Stimulated activated memory B cell treated with anti-CD40 and anti-IgM and Interleukin-4, amounts not matched to agents 10 μg/mL and 1 μg/mL and 100 μg/mL, for 72 hours (primary cell): ENCODE results near the gene NRXN3.

Experiments
- ATAC-seq: fragments of 150-1000 bp; cut with Tn5 transposase; 2 replicates; pipeline ENCODE4 v1.10.0; 2021
- H3K27ac Mint-ChIP-seq: one replicate; pipeline ENCODE4 v1.8.0; 2022; ENCODE audit warnings: mild to moderate bottlenecking, mixed read lengths
- H3K27me3 Mint-ChIP-seq: one replicate; pipeline ENCODE4 v1.8.0; 2022; ENCODE audit warnings: mixed read lengths
- H3K36me3 Mint-ChIP-seq: one replicate; pipeline ENCODE4 v1.8.0; 2022; ENCODE audit warnings: mixed read lengths
- H3K4me1 Mint-ChIP-seq: one replicate; pipeline ENCODE4 v1.8.0; 2022; ENCODE audit warnings: mixed read lengths
- H3K4me3 Mint-ChIP-seq: one replicate; pipeline ENCODE4 v1.8.0; 2022; ENCODE audit warnings: mild to moderate bottlenecking, moderate library complexity, mixed read lengths
- H3K9me3 Mint-ChIP-seq: one replicate; pipeline ENCODE4 v1.8.0; 2022; ENCODE audit warnings: mixed read lengths

NRXN3 gene

DNA sequence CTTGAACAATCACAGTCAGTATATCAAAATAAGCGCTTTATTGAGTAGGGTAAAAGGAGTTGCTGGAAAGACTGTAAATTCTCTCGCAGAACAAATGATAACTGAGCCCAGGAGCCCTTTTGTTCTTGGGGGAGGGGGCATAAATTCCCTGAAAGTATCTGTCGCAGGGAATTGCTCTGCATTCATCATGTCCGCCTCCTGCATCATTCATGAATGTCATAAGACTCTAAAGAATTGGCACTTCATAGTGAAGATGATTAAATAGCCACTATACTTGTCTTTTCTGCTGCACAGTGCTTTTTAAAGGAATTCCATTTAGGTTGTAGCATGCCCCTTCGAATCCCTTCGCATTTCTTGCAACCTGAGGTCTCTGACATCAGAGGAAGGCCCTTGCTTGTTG, 1278.8 kb downstream of the NRXN3 start:
- H3K9me3 Mint-ChIP-seq: peaks cover 4% of the 10 kb centered on the region
- H3K27me3 Mint-ChIP-seq: no peaks in the 10 kb centered on the region
- no peak overlapping the region for H3K27ac Mint-ChIP-seq
- no peak overlapping the region for H3K4me3 Mint-ChIP-seq
- no peaks in the 10 kb centered on the region for H3K4me1 Mint-ChIP-seq
- no peaks in the 10 kb centered on the region for H3K36me3 Mint-ChIP-seq
- no peak for ATAC-seq

DNA sequence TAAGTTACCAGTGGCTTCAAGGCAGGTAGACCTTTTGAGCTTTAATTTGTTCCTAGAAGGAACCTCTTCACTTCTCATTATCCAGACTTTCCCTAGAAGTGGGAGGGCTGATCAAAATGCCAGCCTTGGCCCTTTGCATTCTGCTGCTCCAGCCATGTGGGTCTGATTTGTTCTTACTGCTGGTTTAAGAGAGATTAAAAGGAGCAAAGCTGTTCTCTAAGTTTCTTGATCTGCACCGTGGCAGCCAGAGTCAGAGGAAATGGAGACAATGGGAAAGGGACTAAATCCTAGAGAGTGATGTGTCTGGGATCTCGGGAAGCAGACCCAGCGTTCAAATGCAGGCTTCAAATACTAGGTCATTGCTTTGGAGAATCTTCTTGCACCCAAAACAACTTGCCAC, 1281.4 kb downstream of the NRXN3 start:
- Mint-ChIP-seq H3K4me1 (no peaks in the 10 kb centered on the region), H3K9me3 (peaks cover 4% of the 10 kb centered on the region), H3K27ac (no peak overlapping the region), H3K4me3 (no peak overlapping the region), H3K36me3 (no peaks in the 10 kb centered on the region), H3K27me3 (no peaks in the 10 kb centered on the region)
- no peak for ATAC-seq

DNA sequence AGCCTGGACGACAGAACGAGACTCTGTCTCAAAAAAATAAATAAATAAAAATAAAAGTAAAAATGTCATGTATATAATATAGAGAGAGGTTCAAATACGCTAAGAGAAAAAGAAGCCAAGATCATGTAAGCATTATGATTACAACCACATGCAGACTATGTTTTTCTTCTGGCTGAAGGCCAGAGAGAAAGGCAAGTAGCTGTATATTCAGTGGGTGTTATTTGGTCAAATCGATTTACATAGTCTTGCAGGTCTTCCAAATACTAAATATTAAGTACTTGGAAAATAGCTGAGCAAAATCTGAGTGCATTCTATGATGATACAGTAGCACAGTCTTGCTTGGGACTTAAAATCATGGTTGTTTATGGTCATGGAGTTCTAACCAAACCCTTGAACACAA, 1283.1 kb downstream of the NRXN3 start:
- no peak for ATAC-seq
- Mint-ChIP-seq H3K4me1 (no peaks in the 10 kb centered on the region), H3K4me3 (no peak overlapping the region), H3K27ac (no peak overlapping the region), H3K36me3 (no peaks in the 10 kb centered on the region), H3K9me3 (no peaks in the 10 kb centered on the region), H3K27me3 (no peaks in the 10 kb centered on the region)

DNA sequence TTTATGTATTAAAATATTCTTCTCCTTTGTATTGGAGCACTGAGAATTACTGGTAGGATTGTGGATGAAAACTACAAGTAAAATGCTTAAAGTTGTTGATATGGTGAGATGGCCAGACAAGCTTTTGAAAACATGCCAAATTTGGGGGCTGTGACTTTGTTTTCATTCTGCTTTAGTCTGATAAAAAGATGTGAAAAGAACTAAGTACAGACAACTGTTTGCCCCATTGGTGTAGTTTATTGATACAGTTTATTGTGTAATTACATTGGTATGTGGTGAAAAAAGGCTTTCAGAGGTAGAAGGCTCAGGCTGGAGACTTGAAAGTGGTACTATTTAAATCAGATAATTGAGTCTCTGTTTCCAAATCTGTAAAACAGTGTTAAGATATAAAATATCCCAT, 1294.3 kb downstream of the NRXN3 start:
- Mint-ChIP-seq H3K27ac (no peak overlapping the region), H3K36me3 (no peaks in the 10 kb centered on the region), H3K9me3 (no peaks in the 10 kb centered on the region), H3K27me3 (no peaks in the 10 kb centered on the region), H3K4me1 (no peaks in the 10 kb centered on the region), H3K4me3 (no peak overlapping the region)
- no peak for ATAC-seq

DNA sequence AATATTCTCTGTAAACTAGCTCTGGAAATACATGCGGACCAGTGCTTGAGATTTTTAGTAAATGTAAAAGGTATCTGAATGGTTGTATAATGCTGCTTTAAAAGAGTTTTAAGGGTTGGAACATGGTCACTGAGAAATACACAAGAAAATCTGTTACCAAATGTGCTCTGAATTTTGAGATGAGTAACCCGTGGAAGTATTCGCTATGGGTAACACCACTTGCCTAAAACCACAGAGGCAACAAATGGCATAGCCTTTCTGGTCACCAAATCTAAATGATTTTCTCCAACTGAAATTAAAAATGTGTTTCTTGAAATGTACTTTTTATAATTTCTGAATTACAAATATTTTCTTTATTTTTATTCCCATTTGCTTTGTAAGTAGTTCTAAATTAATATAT, 1295.5 kb downstream of the NRXN3 start:
- H3K9me3 Mint-ChIP-seq: peaks cover 2% of the 10 kb centered on the region
- H3K27me3 Mint-ChIP-seq: no peaks in the 10 kb centered on the region
- H3K36me3 Mint-ChIP-seq: no peaks in the 10 kb centered on the region
- ATAC-seq: no peak
- no peak overlapping the region for H3K27ac Mint-ChIP-seq
- H3K4me3 Mint-ChIP-seq: no peak overlapping the region
- H3K4me1 Mint-ChIP-seq: no peaks in the 10 kb centered on the region

DNA sequence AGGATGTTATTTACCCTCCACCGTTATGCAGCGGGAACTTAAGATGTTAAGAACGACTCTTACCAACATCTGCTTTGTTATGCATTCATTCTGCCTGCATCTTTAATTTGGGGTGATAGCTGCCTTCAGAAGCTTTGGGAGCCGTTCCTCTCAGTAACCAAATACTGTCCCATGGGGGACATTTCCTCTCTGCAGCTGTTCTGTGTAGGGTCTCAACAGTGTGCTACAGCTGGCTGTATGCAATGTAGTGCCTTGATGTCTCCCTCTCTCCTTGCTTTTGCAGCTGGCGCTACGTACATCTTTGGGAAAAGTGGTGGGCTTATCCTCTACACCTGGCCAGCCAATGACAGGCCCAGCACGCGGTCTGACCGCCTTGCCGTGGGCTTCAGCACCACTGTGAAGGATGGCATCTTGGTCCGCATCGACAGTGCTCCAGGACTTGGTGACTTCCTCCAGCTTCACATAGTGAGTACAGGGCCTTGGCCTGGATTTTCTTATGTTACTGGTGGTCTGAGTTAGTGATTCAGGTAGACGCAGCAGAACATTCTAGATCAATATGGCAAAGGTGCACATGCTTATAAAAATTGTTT, 1296.9 kb downstream of the NRXN3 start:
- no peaks in the 10 kb centered on the region for H3K4me1 Mint-ChIP-seq
- no peak overlapping the region for H3K4me3 Mint-ChIP-seq
- peaks cover 4% of the 10 kb centered on the region for H3K9me3 Mint-ChIP-seq
- no peaks in the 10 kb centered on the region for H3K36me3 Mint-ChIP-seq
- no peaks in the 10 kb centered on the region for H3K27me3 Mint-ChIP-seq
- ATAC-seq: no peak
- H3K27ac Mint-ChIP-seq: no peak overlapping the region

DNA sequence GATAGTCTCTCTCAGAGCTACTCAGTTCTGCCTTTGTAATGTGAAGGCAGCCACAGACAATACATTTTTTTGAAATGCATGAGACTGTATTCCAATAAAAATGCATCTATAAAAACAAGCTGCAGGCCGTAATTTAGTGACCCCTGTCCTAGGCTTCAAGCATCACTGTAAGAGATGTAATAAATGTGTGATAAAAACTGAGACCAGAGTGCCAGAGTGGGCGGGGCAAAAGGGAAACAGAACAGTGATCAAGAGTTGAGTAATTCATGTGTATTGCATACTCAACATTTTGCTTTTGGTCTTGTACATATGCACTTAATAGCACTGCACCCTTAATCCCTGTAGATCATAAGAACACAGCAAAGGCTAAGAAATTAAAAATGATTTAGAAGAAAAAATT, 1297.7 kb downstream of the NRXN3 start:
- peaks cover 4% of the 10 kb centered on the region for H3K9me3 Mint-ChIP-seq
- ATAC-seq: no peak
- H3K4me3 Mint-ChIP-seq: no peak overlapping the region
- no peak overlapping the region for H3K27ac Mint-ChIP-seq
- no peaks in the 10 kb centered on the region for H3K4me1 Mint-ChIP-seq
- H3K27me3 Mint-ChIP-seq: no peaks in the 10 kb centered on the region
- no peaks in the 10 kb centered on the region for H3K36me3 Mint-ChIP-seq

DNA sequence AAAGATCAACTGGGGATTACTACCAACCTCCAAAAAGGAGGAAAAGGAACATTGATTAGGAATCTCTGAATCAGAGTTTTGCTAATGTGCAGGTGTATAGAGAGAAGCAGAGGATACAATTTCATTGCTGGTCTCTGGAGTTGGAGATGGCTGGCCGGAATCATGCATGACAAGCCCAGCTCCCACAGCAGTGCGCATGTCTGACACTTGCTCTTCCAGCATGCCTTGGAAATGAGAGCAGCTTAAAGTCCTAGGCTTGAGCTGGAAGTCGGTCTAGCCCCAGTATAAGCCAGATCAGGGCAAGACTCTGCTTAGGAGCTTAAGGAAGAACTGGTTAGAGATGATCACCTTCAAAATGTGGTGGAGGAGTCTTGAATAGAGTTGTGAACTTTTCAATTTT, 1298.3 kb downstream of the NRXN3 start:
- Mint-ChIP-seq H3K36me3 (no peaks in the 10 kb centered on the region), H3K4me3 (no peak overlapping the region), H3K27me3 (no peaks in the 10 kb centered on the region), H3K9me3 (peaks cover 4% of the 10 kb centered on the region), H3K27ac (no peak overlapping the region), H3K4me1 (no peaks in the 10 kb centered on the region)
- ATAC-seq: no peak

DNA sequence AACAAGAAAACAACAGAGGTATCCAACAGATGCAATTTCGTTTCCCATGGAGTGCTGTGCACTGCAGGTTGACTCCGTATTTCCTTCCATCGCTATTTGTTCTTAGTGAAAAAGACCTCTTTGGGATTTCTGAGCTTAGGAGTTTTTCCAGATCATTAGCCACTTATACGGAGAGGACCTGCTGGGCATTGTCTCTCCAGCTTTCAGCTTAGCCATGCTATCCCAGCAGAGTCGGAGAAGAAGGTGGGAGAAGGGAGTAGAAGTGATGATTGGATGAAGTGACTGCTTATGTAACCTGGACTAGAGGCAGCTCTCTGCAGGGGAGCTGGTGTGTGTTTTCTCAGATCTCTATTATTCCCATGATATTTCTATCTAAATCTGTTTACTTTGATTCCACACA, 1303.5 kb downstream of the NRXN3 start:
- Mint-ChIP-seq H3K9me3 (peaks cover 7% of the 10 kb centered on the region), H3K4me1 (no peaks in the 10 kb centered on the region), H3K36me3 (no peaks in the 10 kb centered on the region), H3K27ac (no peak overlapping the region), H3K27me3 (no peaks in the 10 kb centered on the region), H3K4me3 (no peak overlapping the region)
- no peak for ATAC-seq

DNA sequence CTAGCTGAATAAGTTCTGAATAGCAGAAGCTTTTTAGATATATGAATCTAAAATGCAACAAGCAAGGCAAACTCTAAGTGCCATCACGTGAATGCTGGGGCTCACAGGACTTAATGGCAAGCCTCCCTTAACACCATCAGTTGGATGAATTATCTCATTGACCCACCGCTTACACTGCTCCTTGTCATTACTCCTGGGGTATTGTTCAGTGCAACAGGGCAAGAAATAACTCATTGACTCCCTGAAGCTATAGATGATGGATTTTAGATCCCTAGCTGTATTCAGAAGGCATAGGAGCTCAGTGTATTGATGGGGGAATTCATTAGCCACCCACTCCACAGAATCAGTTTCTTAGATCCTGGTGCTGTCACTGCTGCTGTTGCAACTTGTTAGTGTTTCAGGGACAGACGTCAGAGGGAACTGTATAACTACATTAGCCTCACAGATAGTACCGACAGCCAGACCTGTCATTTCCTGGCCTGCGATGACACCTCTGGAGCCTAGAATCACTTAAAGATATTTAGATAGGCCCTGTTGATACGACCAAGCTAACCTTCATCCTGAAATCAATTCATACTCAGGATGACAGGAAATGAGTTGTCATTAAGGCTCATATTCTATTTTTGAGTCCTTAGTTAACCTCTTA, 1305.8 kb downstream of the NRXN3 start:
- H3K27ac Mint-ChIP-seq: no peak overlapping the region
- no peak for ATAC-seq

DNA sequence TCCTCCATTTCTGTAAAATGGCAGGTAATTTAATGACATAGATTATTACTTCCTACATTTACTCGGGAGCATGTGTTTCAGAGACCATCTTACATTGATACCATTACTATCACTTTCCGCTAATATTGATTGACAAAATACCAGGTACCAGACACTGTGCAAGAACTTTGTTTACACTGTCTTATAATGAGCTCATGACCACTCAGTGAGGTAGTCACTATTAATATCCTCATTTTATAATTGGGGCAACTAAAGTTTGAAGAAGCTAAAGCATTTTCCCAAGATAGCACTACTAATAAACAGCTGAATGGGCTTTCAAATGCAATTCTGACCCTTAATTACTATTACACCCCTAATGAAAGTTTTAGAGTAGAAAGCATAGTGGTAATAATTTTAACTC, 1306.4 kb downstream of the NRXN3 start:
- no peak for ATAC-seq
- Mint-ChIP-seq H3K9me3 (peaks cover 3% of the 10 kb centered on the region), H3K27ac (no peak overlapping the region), H3K36me3 (no peaks in the 10 kb centered on the region), H3K27me3 (no peaks in the 10 kb centered on the region), H3K4me3 (no peak overlapping the region), H3K4me1 (no peaks in the 10 kb centered on the region)

More for the DNA sequence above, 1305.8 kb downstream of the NRXN3 start:
- Mint-ChIP-seq H3K4me1 (no peaks in the 10 kb centered on the region), H3K4me3 (no peak overlapping the region), H3K36me3 (no peaks in the 10 kb centered on the region), H3K27me3 (no peaks in the 10 kb centered on the region), H3K9me3 (peaks cover 3% of the 10 kb centered on the region)

DNA sequence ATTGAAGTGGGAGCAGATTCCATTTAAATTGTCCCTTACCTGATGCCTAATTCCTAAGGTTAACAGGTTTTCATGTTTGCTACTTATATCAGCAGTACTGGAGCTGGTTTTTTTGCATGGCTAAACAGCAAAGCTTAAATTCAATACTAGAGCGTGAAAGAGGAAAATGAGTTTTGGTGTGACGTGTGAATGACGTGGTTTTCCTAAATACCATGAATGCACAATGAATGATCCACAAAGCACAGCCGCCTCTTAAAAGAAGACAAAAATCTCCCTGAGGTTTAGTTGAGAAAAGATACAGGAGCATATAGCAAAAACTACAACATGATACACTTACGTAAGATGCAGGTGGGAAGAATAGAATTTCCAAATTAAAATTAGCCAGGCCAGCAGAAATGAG, 1310.0 kb downstream of the NRXN3 start:
- ATAC-seq: no peak
- Mint-ChIP-seq H3K4me1 (no peaks in the 10 kb centered on the region), H3K4me3 (no peak overlapping the region)

DNA sequence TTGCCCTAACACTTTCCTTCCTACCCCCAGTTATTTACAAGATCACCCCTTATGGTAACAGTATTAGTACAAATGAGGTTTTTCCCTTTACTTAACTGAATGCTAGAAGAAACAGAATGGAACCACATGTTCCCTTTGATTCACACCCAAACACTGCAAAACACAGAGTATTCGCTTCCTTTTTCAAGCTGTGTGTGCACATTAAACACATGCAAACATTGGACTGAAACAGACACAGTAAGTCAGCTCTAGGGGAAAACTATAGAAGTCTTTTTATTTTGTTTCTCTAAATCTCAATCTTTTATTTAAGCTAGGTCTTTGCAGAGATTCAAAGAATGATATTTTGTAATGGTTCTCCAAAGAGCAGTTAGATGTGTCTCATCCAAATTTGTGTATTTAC, 1312.7 kb downstream of the NRXN3 start:
- Mint-ChIP-seq H3K4me1 (no peaks in the 10 kb centered on the region), H3K36me3 (no peaks in the 10 kb centered on the region), H3K4me3 (no peak overlapping the region), H3K9me3 (no peaks in the 10 kb centered on the region), H3K27ac (no peak overlapping the region), H3K27me3 (no peaks in the 10 kb centered on the region)
- ATAC-seq: no peak

More for the DNA sequence above, 1310.0 kb downstream of the NRXN3 start:
- no peaks in the 10 kb centered on the region for H3K9me3 Mint-ChIP-seq
- H3K36me3 Mint-ChIP-seq: no peaks in the 10 kb centered on the region
- H3K27me3 Mint-ChIP-seq: no peaks in the 10 kb centered on the region
- no peak overlapping the region for H3K27ac Mint-ChIP-seq

DNA sequence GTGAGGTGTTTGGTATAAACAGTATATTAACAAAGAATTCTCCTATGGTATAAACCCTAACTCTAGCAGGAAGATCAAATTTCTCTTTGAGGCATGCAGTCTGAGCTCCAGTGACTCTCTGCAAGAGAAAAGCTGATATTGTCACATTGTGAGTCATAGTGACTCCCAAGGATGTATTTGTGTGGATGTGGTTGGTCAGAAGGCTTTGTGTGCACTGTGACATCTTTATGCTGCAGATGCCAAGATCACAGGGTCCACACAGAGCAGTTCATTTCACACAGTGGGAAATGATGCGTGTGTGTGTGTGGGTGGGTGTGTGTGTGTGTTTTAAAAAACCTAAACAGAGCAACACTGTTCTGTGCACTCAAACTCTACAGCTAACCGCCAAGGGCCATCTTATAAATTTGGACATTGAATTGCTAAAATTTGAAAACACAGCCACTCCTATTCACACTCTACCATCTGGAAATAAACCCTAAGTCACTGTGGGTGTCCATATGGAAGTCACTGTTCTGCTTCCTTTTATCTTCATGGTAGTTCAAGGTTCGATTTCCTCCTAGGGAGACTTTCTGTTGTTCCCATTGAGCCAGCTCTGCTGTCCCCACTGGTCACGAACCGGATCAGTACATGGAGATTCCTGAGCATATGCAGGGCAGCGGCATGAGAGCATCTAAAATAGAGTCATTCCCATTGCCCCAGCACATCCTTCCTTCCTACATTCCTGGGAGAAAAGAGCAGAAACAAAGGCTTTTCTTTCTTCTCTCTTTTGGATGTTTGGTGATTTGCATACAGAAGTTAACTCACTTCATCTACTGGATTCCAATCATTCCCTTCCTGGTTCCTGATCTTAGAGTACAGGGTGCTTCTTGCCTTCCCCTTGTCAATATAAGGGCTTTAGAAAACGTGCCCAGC, 1313.6 kb downstream of the NRXN3 start:
- no peak overlapping the region for H3K27ac Mint-ChIP-seq
- H3K4me1 Mint-ChIP-seq: no peaks in the 10 kb centered on the region
- no peaks in the 10 kb centered on the region for H3K36me3 Mint-ChIP-seq
- H3K27me3 Mint-ChIP-seq: no peaks in the 10 kb centered on the region
- ATAC-seq: no peak
- no peaks in the 10 kb centered on the region for H3K9me3 Mint-ChIP-seq
- no peak overlapping the region for H3K4me3 Mint-ChIP-seq

DNA sequence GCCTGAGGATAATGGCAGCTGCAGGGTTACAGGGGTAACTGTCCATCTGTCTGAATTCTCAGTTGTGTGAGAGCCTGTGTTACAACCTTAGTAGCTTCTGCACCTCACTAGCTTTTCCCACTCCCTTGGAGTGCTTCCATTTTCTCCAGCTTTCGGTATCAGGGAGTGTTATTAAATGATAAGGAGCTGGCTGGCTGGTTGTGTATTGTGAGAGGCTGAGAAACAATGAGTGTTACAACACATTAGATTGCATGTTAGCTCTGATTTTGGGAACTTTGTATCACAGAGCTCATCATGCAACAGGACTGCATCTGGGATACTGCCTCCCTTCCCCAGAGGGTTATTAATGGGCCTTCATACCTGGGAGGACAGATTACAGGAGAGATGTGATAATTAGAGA, 1317.5 kb downstream of the NRXN3 start:
- no peak for ATAC-seq
- Mint-ChIP-seq H3K4me3 (no peak overlapping the region), H3K4me1 (no peaks in the 10 kb centered on the region), H3K27me3 (no peaks in the 10 kb centered on the region), H3K9me3 (peaks cover 3% of the 10 kb centered on the region), H3K36me3 (no peaks in the 10 kb centered on the region), H3K27ac (no peak overlapping the region)

DNA sequence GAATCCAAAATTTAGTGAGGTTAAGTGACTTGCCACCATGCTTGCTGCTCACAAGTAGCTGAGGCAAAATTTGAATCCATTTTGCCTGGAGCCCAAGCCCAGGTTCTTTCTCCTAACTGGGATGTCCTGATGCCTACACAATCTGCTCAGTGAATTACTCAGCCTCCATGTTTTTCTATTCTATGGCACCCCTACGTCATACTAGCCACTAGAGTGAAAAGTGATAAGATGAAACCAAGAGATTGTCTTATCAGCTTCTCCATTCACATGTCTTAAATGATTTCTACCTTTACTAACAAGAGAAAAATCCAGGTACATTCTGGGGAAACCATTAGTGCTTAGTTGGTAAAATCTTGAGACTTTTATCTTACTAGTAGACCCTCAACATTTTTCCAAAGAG, 1321.0 kb downstream of the NRXN3 start:
- Mint-ChIP-seq H3K27ac (no peak overlapping the region), H3K36me3 (no peaks in the 10 kb centered on the region), H3K9me3 (peaks cover 3% of the 10 kb centered on the region), H3K4me1 (no peaks in the 10 kb centered on the region), H3K27me3 (no peaks in the 10 kb centered on the region), H3K4me3 (no peak overlapping the region)
- no peak for ATAC-seq
